ENCODE measurements around the gene CXCR1.
"Not testable (repeated sequence)": the region's sequence is repeated elsewhere in the genome, so short reads cannot be mapped to it uniquely, and the experiment has no call there.

The CXCR1 gene

DNA sequence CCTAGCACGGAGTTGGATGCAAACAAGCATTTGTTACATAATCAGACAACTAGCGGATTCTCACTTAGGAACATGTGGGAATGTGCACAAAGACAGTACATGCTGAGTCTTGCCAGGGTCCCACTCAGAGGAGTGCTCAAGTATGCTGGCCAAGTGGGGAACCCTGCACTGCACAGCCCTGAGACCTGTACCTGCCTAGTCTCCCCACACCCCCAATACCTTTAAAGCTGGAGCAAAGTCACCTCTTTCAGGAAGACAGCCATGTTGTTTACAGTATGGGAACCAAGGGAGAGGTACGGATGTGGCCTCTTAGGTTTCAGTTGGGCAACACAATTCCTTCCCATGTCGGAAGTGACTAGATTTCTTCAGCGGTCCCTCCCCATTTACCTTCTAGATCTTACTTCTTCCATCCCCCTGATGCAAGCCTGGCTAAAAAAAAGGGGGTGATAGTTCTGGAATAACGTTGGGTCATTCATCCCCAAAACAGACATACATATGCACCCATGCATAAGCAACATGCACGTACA is 10.7 kb downstream of the CXCR1 start:
- DNase-seq: no peak

GRCh38 chr2:218152777-218153176 is 14.0 kb downstream of the CXCR1 start:
- no peak for DNase-seq

- DNase-seq: no peak
Observed at GRCh38 chr2:218152172-218152571, 14.6 kb downstream of the CXCR1 start.

- no peak for DNase-seq
Observed at GRCh38 chr2:218149848-218150440, 16.8 kb downstream of the CXCR1 start.

GRCh38 chr2:218149098-218149497 is 17.7 kb downstream of the CXCR1 start:
- no peak for DNase-seq

DNA sequence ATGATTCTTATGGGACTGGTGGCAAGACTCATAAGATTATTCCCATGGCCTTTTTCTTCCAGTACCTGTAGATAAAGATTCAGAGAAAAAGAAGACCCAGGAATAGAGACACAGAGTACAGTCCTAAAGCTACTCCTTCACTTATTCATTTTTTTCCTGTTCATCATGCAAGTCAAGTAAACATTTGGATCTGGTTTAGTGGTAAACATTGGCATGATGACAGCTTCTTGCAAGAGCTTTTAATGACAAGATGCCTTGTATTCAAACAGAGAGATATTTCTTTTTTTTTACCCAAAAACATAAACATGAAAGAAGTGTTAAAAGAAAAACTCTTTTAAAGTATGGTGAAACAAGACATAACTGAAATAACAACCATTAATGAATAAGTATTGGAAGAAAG is 20.7 kb downstream of the CXCR1 start:
- DNase-seq: no peak

DNA sequence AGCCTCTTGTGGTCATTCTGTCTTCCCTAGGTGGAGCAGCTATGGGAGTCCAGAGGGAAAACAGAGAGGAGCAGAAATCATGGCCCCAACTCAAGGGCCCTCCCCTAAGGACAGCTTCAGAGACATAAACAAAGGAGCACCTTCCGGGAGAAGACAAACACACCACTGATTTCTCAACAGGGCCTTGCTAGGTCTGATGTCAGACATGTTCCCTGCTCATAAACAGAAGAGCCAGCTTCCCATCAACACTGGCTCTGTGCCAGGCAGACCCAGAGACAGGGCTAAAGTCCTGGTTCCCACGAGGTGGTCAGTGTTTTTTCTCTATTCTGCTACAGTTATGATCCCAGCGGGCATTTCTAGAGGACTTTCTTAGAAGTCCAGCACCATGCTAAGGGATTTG is 21.6 kb downstream of the CXCR1 start:
- DNase-seq: no peak

DNA sequence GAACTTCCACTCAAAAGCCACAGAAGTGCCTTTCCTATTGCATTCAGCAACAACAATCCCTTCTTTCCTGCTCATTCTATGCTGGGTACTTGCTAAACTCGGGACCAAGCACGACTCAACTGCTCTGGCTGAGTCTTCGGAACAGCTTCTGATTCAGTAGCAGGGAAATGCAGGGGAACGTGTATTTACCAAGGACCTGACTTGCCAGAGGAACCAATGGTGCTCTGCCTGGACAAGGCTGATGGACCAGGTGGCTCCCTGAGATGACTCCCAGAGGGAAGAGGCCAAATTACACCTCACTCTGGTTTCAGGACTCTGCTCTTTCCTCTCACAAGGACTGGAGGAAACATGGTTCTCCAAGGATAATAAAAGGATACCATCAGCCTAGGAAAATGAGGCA is 28.7 kb downstream of the CXCR1 start:
- no peak for DNase-seq

DNA sequence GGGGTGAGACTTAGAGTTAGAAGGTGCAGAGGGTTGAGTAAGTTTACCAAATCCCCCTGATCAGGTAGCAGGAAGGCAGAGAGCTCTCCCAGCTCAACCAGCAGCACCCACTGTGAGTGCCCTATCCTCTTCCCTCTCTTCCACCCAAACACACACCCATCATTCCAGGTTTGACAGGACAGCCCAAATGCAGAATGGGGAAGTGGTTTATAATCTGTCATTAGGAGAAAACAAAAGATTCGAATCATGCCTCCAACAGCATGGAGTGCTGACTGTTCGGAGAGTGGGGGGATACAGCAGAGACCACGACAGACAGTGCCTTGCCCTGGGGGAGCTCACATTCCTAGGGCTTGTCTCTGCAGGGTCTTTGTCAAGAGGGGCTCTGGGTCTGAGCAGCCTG is 29.2 kb downstream of the CXCR1 start:
- no peak for DNase-seq

- DNase-seq: no peak
Observed at GRCh38 chr2:218130822-218131221, 35.9 kb downstream of the CXCR1 start.

DNA sequence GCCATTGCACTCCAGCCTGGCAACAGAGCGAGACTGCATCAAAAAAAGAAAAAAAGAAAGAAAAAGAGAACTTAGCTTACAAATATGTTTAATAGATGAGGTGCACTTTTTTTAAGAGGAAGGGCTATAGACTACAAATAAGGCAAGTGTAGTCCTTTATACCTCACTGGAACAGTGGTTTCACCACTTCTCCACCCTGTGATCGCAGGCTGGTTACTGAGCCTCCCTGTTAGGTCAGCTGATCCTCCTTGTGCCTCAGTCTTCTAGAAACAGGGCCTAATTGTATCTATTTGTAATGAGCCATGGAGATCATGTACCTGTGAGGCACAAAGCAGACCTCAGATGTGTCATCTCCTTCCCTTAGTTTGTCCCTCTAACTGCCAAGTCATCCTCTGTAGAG is 36.4 kb downstream of the CXCR1 start:
- no peak for DNase-seq

DNA sequence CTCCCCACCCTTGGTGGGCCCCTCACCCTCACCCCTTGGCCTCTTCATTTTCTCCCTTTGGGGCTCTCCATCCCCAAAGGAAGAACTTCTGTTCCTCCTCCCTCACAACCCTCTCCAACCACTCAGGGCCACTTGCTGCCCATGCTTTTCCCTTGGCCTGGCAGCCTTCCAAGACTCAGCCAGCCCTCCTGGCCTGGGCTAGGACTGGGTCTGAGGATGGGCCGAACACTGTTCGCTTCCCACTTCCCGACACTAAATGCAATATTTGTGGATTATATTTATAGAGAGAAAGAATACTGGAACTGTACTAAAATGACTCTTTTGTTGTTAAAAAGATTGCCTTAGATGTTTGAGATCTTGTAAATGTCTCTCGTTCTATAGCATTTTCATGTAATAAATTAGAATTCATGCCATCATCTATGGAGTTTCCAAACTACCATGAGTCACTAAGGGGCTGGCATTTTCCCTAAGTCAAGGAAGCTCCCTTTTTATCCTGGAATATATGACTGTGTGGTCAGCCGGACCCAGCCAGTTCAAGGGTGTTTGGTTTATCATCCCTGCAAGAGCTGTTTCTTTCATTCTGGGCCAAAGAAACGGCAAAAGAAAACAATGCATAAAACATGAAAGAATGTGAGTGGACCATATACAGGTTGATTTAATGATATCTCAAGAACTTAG is 37.2 kb downstream of the CXCR1 start:
- no peak for DNase-seq

DNA sequence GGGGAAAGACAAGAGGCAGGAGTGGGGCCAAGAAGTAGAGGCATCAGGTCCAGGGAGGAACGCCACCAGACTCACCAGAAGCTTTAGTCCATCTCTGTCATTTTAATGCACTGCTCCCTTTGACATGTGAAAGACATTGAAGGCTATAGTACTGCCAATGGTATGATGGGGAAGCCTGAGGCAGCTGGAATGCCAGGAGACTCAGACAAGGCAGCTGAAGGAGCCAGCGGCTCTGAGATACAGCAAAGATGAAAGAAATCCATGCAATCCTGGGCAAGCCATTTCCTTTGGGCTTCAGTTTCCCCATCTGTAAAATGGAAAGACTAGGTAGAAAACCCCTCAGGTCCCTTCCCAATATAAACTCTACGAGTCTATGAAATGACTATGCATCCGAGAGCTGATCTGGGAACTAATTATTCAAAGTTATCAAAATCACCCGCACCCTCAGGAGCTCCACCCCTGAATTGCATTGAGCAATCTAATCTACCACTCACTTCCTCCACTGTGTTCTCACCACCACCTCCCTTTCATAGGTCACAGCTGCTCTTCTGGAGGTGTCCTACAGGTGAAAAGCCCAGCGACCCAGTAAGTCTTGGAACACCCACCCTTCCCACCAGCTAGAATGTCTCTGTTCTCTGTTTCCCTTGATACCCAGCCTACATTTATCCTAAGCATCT is 37.8 kb downstream of the CXCR1 start:
- no peak for DNase-seq

- no peak for DNase-seq
Observed at GRCh38 chr2:218127929-218128455, 38.8 kb downstream of the CXCR1 start.

- DNase-seq: no peak
Observed at GRCh38 chr2:218125626-218126080, 41.1 kb downstream of the CXCR1 start, which contains the start of gene CXCR2. CXCR2 (plus strand) TSS chr2:218126028; CDS start chr2:218134802, 8,774 bp downstream.

DNA sequence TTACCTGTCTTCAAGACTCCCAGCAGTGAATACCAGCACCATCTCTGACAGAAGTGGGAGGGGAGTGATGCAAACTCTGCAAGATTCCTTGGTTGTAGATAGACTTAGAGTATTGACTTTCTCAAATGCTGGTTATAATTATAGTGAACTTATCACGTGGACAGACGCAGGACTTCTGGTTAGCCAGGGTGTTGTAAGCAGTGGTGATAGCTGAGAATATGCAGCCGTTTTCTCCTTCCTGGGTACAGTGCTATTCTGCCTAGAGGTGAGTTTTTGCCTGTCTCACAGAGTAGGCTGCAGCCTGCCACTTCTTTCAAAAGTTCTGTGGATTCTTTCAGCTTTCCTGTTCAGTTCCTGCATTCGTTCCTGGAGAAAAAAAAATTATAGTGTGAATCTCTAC is 41.7 kb downstream of the CXCR1 start:
- no peak for DNase-seq

GRCh38 chr2:218123986-218124385 is 42.8 kb downstream of the CXCR1 start:
- no peak for DNase-seq

DNA sequence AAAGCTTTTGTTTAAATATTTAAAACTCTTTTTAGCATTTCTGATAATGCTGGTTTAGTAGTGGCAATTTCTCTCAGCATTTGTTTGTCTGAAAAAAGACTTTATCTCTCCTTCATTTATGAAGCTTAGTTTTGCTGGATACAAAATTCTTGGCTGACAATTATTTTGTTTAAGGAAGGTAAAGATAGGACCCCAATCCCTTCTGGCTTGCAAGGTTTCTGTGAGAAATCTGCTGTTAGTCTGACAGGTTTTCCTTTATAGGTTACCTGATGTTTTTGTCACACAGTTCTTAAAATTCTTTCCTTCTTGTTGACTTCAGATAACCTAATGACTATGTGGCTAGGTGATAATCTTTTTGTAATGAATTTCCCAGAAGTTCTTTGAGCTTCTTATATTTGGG is 44.5 kb downstream of the CXCR1 start:
- not testable (repeated sequence) for DNase-seq

GRCh38 chr2:218121789-218122188 is 45.0 kb downstream of the CXCR1 start:
- DNase-seq: not testable (repeated sequence)
